HCT116 (cell line): Measurements from ENCODE around the gene INKA1. TPM values are rescaled to one million over a fixed set of nuclear protein-coding genes. Genes with fewer than 3 reads are reported as not detected.

Source experiments
- ATAC-seq: fragments of 200-7000 bp; cut with Tn5 transposase; 2 replicates; pipeline ENCODE4 v1.9.1; 2020; ENCODE audit warnings: mild to moderate bottlenecking, moderate library complexity
- BruUV-seq: library from RNA; stranded (reverse); fragments of 400-500 nt; replicated peaks from 2 replicates; lab custom pipeline; 2021; lab: Mats Ljungman, UMichigan
- CTCF ChIA-PET: fragments of 300-600 bp; sonication (Branson Sonifier 250); formaldehyde crosslinking; loops from one replicate; lab custom pipeline; 2021; ENCODE audit warnings: antibody characterized with exemption; lab: Charles Lee
- POLR2A ChIA-PET: fragments of 300-600, 350-600 bp; sonication (Branson Sonifier 250); formaldehyde crosslinking; loops from one replicate; lab custom pipeline; 2021; ENCODE audit warnings: antibody characterized with exemption; lab: Charles Lee
- RAD21 ChIA-PET, 2 experiments: fragments of 300-600 bp; sonication (Branson Sonifier 250); formaldehyde crosslinking; loops; one replicate each; lab custom pipeline; 2023; ENCODE audit warnings: low total read pairs in 2 of 2; ENCODE audit not compliant: uncharacterized antibody in 2 of 2, unreplicated experiment in 2 of 2, low non-redundant PET in 1 of 2; lab: Charles Lee
- DNase-seq: peaks from one replicate; pipeline ENCODE4 v3.0.0-alpha.2; 2010; ENCODE audit warnings: low read depth, low spot score
- H2AFZ ChIP-seq: fragments of 200-600 bp; shearing (Covaris generic), sonication (generic); 2 replicates; pipeline ENCODE4 v1.6.1; 2017; ENCODE audit warnings: low read depth, mixed run types, mixed read lengths, antibody characterized with exemption, low read length; ENCODE audit not compliant: poor library complexity, severe bottlenecking
- H3K27ac ChIP-seq: 2 replicates; pipeline ENCODE4 v1.5.1; 2012; ENCODE audit warnings: low read depth, low read length
- H3K27me3 ChIP-seq: fragments of 200-600 bp; sonication (generic); 2 replicates; pipeline ENCODE4 v1.6.1; 2016; ENCODE audit warnings: mixed run types, low read length, mixed read lengths; ENCODE audit not compliant: insufficient read depth
- H3K36me3 ChIP-seq, 2 experiments: fragments of 200-500 bp in 1 of 2; fragments of 200-600 bp in 1 of 2; sonication (Bioruptor generic) in 1 of 2; sonication (generic) in 1 of 2; 2 replicates each; pipeline versions ENCODE4 v1.5.1 to v1.6.1; 2014 to 2016; ENCODE audit warnings: low read length in 2 of 2, inconsistent platforms in 1 of 2, mixed read lengths in 1 of 2, mixed run types in 1 of 2; ENCODE audit not compliant: insufficient read depth in 2 of 2, control insufficient read depth in 1 of 2
- H3K4me1 ChIP-seq, 2 experiments: fragments of 200-600 bp in 1 of 2; sonication (generic) in 1 of 2; 2 replicates each; pipeline versions ENCODE4 v1.5.1 to v1.6.1; 2012 to 2017; ENCODE audit warnings: low read length in 2 of 2, inconsistent platforms in 1 of 2, mild to moderate bottlenecking in 1 of 2, mixed read lengths in 1 of 2, mixed run types in 1 of 2, moderate library complexity in 1 of 2; ENCODE audit not compliant: insufficient read depth in 2 of 2, control insufficient read depth in 1 of 2
- H3K4me2 ChIP-seq: fragments of 200-600 bp; sonication (generic); 2 replicates; pipeline ENCODE4 v1.6.1; 2017; ENCODE audit warnings: mixed run types, low read length, mixed read lengths
- H3K4me3 ChIP-seq, 2 experiments: fragments of 200-600 bp in 1 of 2; sonication (generic) in 1 of 2; replicated peaks in 1 of 2; 2 replicates each; pipeline ENCODE4 v1.5.1; 2011 to 2016; ENCODE audit warnings: low read length in 2 of 2, control low read depth in 1 of 2, low read depth in 1 of 2, mild to moderate bottlenecking in 1 of 2, mixed read lengths in 1 of 2, mixed run types in 1 of 2
- H3K79me2 ChIP-seq: fragments of 200-600 bp; sonication (generic); 2 replicates; pipeline ENCODE4 v1.6.1; 2017; ENCODE audit warnings: mild to moderate bottlenecking, mixed run types, low read length, moderate library complexity, mixed read lengths; ENCODE audit not compliant: insufficient read depth
- H3K9ac ChIP-seq: fragments of 200-600 bp; sonication (generic); 2 replicates; pipeline ENCODE4 v1.6.1; 2016; ENCODE audit warnings: low read length, mixed read lengths
- H3K9me2 ChIP-seq: fragments of 200-600 bp; sonication (generic), shearing (Covaris generic); 2 replicates; pipeline ENCODE4 v1.6.1; 2017; ENCODE audit warnings: mixed run types, mild to moderate bottlenecking, moderate library complexity; ENCODE audit not compliant: insufficient read depth
- H3K9me3 ChIP-seq, 2 experiments: fragments of 200-500 bp in 1 of 2; fragments of 200-600 bp in 1 of 2; sonication (Bioruptor generic) in 1 of 2; sonication (generic) in 1 of 2; 2 replicates each; pipeline ENCODE4 v1.6.1; 2014 to 2017; ENCODE audit warnings: low read length in 2 of 2, mixed read lengths in 2 of 2, inconsistent platforms in 1 of 2, low read depth in 1 of 2, mild to moderate bottlenecking in 1 of 2, mixed run types in 1 of 2, moderate library complexity in 1 of 2; ENCODE audit not compliant: control insufficient read depth in 1 of 2, insufficient read depth in 1 of 2
- H4K20me1 ChIP-seq: fragments of 200-600 bp; sonication (generic), shearing (Covaris generic); 2 replicates; pipeline ENCODE4 v1.6.1; 2017; ENCODE audit warnings: mixed run types, mild to moderate bottlenecking, moderate library complexity; ENCODE audit not compliant: insufficient read depth
- ATF3 ChIP-seq: IDR thresholded peaks from 2 replicates; pipeline ENCODE4 v1.6.1; 2012
- CBX3 ChIP-seq: IDR thresholded peaks from 2 replicates; pipeline ENCODE4 v1.6.1; 2012; ENCODE audit warnings: low read depth
- CEBPB ChIP-seq: IDR thresholded peaks from 2 replicates; pipeline ENCODE4 v1.6.1; 2012; ENCODE audit warnings: low read depth
- EGR1 ChIP-seq: IDR thresholded peaks from 2 replicates; pipeline ENCODE4 v1.6.1; 2012; ENCODE audit warnings: low read depth
- ELF1 ChIP-seq: IDR thresholded peaks from 2 replicates; pipeline ENCODE4 v1.6.1; 2012; ENCODE audit warnings: low read depth, borderline replicate concordance
- EZH2 ChIP-seq: fragments of 200-600 bp; sonication (generic); IDR thresholded peaks from 2 replicates; pipeline ENCODE4 v1.6.1; 2017; ENCODE audit warnings: antibody characterized with exemption, mixed run types
- EZH2phosphoT487 ChIP-seq: fragments of 200-600 bp; IDR thresholded peaks from 2 replicates; pipeline ENCODE4 v1.6.1; 2018; ENCODE audit warnings: antibody characterized with exemption, borderline replicate concordance
- POLR2AphosphoS5 ChIP-seq: IDR thresholded peaks from 2 replicates; pipeline ENCODE4 v1.6.1; 2011; ENCODE audit warnings: mild to moderate bottlenecking, low read depth, low read length, moderate library complexity
- RAD21 ChIP-seq: IDR thresholded peaks from 2 replicates; pipeline ENCODE4 v1.6.1; 2012; ENCODE audit warnings: low read depth, mild to moderate bottlenecking
- REST ChIP-seq: IDR thresholded peaks from 2 replicates; pipeline ENCODE4 v1.6.1; 2012; ENCODE audit warnings: low read depth
- SP1 ChIP-seq: IDR thresholded peaks from 2 replicates; pipeline ENCODE4 v1.6.1; 2012; ENCODE audit warnings: low read depth
- YY1 ChIP-seq: IDR thresholded peaks from 2 replicates; pipeline ENCODE4 v1.6.1; 2011; ENCODE audit warnings: low read length, low read depth, moderate library complexity, mild to moderate bottlenecking; ENCODE audit not compliant: insufficient replicate concordance; ENCODE audit errors: extremely low read depth
- ZFX ChIP-seq: fragments of 450-650 bp; IDR thresholded peaks from 2 replicates; pipeline ENCODE4 v1.6.1; 2017
- ZNF274 ChIP-seq: fragments of 200-500 bp; sonication (Bioruptor generic); IDR thresholded peaks from 2 replicates; pipeline ENCODE4 v1.6.1; 2014; ENCODE audit warnings: mild to moderate bottlenecking, low read depth, low read length, inconsistent platforms
- intact Hi-C: fragments of 100-400 bp; cut with micrococcal nuclease; formaldehyde crosslinking; loops from 2 replicates; pipeline ENCODE4 v1.10.0; 2022
- total RNA-seq: library from RNA; stranded (reverse); gene quantifications from one replicate; pipeline ENCODE4 v1.2.1, GENCODE V29; 2021; ENCODE audit not compliant: unreplicated experiment
- TF ChIP-seq, protein P1 (sequence below): IDR thresholded peaks from 2 replicates; pipeline ENCODE4 v1.6.1; 2011; ENCODE audit warnings: mild to moderate bottlenecking, low read length, moderate library complexity; ENCODE audit not compliant: insufficient replicate concordance; ENCODE audit errors: extremely low read depth
- TF ChIP-seq, protein P2 (sequence below): IDR thresholded peaks from 2 replicates; pipeline ENCODE4 v1.6.1; 2012
- TF ChIP-seq, protein P3 (sequence below), 3 experiments: fragments of 200-600 bp in 1 of 3; sonication (generic) in 1 of 3; IDR thresholded peaks in 2 of 3; conservative IDR thresholded peaks in 1 of 3; 2 replicates each; pipeline ENCODE4 v1.5.1; 2012 to 2017; ENCODE audit warnings: low read depth in 2 of 3, low read length in 2 of 3, antibody characterized with exemption in 1 of 3, borderline replicate concordance in 1 of 3, control low read depth in 1 of 3, mild to moderate bottlenecking in 1 of 3, mixed read lengths in 1 of 3, mixed run types in 1 of 3, moderate library complexity in 1 of 3; ENCODE audit not compliant: insufficient read depth in 1 of 3

Gene INKA1
- total RNA-seq, 1 experiment from 2014 or later, result 1.6 TPM

DNA sequence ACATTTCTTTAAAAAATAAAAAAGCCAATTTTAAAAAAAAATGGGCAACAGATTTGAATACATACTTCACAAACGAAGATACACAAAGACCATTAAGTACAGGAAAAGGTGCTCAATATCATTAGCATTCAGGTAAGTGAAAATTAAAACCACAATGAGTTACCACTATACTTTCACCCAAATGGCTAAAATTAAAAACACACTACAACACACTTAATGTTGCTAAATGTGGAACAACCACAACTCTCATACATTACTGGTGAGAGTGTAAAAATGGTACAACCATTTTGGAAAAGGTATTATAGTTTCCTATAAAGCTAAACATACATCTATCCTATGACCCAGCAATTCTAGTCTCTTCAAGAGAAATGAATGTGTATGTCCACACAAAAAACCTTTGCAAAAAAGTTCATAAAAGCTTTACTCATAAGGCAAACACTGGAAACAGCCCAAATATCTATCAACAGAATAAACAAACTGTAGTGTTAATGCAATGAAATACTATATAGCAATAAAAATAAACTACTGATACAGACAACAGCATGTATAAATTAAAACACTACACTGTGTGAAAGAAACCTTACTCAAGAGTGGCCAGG, 31.6 kb upstream of the INKA1 start:
- Histone ChIP-seq H3K27ac (no peak overlapping the region), H2AFZ (no peak overlapping the region), H3K9ac (no peak overlapping the region), H3K4me1 (no peaks in the 10 kb centered on the region; a peak in 1 of 4 replicates), H3K9me2 (no peaks in the 10 kb centered on the region), H4K20me1 (0 out of 2 replicates have a peak, but pooled peaks cover 3% of the 10 kb centered on the region), H3K27me3 (no peaks in the 10 kb centered on the region), H3K36me3 (peaks cover 0 to 4% of the 10 kb centered on the region in 2 experiments; a peak in 1 of 4 replicates), H3K4me3 (no peak overlapping the region), H3K4me2 (no peak overlapping the region), H3K9me3 (no peaks in the 10 kb centered on the region), H3K79me2 (peaks cover 85% of the 10 kb centered on the region)
- no peak for TF ChIP-seq CEBPB
- TF ChIP-seq, protein P1, sequence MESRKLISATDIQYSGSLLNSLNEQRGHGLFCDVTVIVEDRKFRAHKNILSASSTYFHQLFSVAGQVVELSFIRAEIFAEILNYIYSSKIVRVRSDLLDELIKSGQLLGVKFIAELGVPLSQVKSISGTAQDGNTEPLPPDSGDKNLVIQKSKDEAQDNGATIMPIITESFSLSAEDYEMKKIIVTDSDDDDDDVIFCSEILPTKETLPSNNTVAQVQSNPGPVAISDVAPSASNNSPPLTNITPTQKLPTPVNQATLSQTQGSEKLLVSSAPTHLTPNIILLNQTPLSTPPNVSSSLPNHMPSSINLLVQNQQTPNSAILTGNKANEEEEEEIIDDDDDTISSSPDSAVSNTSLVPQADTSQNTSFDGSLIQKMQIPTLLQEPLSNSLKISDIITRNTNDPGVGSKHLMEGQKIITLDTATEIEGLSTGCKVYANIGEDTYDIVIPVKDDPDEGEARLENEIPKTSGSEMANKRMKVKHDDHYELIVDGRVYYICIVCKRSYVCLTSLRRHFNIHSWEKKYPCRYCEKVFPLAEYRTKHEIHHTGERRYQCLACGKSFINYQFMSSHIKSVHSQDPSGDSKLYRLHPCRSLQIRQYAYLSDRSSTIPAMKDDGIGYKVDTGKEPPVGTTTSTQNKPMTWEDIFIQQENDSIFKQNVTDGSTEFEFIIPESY, result no peak
- no peak for TF ChIP-seq ZFX
- TF ChIP-seq EZH2, result no peak
- no peak for TF ChIP-seq ELF1
- TF ChIP-seq SP1, result no peak
- TF ChIP-seq, protein P2, sequence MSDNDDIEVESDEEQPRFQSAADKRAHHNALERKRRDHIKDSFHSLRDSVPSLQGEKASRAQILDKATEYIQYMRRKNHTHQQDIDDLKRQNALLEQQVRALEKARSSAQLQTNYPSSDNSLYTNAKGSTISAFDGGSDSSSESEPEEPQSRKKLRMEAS, result no peak
- no peak for TF ChIP-seq EZH2phosphoT487
- no peak for TF ChIP-seq RAD21
- no peak for TF ChIP-seq ZNF274
- TF ChIP-seq CBX3, result no peak
- no peak for TF ChIP-seq REST
- TF ChIP-seq POLR2AphosphoS5, result no peak
- no peak for TF ChIP-seq YY1
- no peak for TF ChIP-seq EGR1
- TF ChIP-seq, protein P3, sequence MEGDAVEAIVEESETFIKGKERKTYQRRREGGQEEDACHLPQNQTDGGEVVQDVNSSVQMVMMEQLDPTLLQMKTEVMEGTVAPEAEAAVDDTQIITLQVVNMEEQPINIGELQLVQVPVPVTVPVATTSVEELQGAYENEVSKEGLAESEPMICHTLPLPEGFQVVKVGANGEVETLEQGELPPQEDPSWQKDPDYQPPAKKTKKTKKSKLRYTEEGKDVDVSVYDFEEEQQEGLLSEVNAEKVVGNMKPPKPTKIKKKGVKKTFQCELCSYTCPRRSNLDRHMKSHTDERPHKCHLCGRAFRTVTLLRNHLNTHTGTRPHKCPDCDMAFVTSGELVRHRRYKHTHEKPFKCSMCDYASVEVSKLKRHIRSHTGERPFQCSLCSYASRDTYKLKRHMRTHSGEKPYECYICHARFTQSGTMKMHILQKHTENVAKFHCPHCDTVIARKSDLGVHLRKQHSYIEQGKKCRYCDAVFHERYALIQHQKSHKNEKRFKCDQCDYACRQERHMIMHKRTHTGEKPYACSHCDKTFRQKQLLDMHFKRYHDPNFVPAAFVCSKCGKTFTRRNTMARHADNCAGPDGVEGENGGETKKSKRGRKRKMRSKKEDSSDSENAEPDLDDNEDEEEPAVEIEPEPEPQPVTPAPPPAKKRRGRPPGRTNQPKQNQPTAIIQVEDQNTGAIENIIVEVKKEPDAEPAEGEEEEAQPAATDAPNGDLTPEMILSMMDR (IDR thresholded peaks at IDR 0.05 in 2 of 3, conservative IDR thresholded peaks at IDR 0.05 in 1 of 3; ENCODE audit: borderline replicate concordance in 1 of 3, insufficient read depth in 1 of 3, low read depth in 2 of 3, low read length in 2 of 3), result no peak
- TF ChIP-seq ATF3, result no peak
- intact Hi-C loops, result no loop called here
- ATAC-seq (no peak), DNase-seq (no peak)
- BruUV-seq, result no TSS peak
- ChIA-PET RAD21 (no interaction called here), POLR2A (no interaction called here), CTCF (no interaction called here)
